Vagina (tissue), 2 donors: ENCODE data around the gene RNF44.
"Not testable (repeated sequence)": the region's sequence is repeated elsewhere in the genome, so short reads cannot be mapped to it uniquely, and the experiment has no call there.

ENCODE experiments used
- CTCF ChIP-seq, 3 experiments: fragments of 450-650 bp in 2 of 3; fragments of 200-600 bp in 1 of 3; sonication (generic) in 1 of 3; IDR thresholded peaks; one replicate each; pipeline ENCODE4 v1.5.1; 2017 to 2019; ENCODE audit warnings: antibody characterized with exemption in 3 of 3, mild to moderate bottlenecking in 2 of 3, moderate library complexity in 2 of 3
- POLR2A ChIP-seq, 2 donors: fragments of 450-650 bp; IDR thresholded peaks; one replicate each; pipeline ENCODE4 v1.6.1; 2017; ENCODE audit warnings: antibody characterized with exemption in 2 of 2, mild to moderate bottlenecking in 2 of 2, moderate library complexity in 2 of 2

DNA sequence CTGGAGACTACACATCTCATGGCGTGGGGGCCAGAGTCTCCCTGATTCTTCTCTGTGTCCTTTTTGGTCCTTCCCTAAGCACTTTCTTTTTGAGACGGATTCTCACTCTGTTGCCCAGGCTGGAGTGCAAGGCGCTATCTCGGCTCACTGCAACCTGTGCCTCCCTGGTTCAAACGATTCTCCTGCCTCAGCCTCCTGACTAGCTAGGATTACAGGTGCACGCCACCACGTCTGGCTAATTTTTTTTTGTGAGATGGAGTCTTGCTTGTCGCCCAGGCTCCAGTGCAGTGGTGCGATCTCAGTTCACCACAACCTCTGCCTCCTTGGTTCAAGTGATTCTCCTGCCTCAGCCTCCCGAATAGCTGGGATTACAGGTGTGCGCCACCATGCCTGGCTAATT is 13.7 kb upstream of the RNF44 start:
- TF ChIP-seq CTCF, POLR2A (IDR thresholded peaks at IDR 0.05): not testable (repeated sequence)
